Aorta (tissue), 5 donors: ENCODE data around the gene SIPA1L3. TPM values are rescaled to one million over a fixed set of nuclear protein-coding genes. Genes with fewer than 3 reads are reported as not detected.
A peak's percentile ranks its signal among the peaks of the same experiment; 100 is the strongest.

ENCODE experiments used
- ATAC-seq: fragments of 200-7000 bp; cut with Tn5 transposase; one replicate; pipeline ENCODE4 v1.9.1; 2022; ENCODE audit warnings: moderate library complexity; ENCODE audit not compliant: low FRiP score
- DNase-seq, 2 donors: peaks; one replicate each; pipeline ENCODE4 v3.0.0-alpha.2; 2020
- H3K27ac ChIP-seq, 2 donors: one replicate each; pipeline ENCODE4 v1.5.1; 2013; ENCODE audit warnings: low read length in 2 of 2, mild to moderate bottlenecking in 2 of 2, moderate library complexity in 2 of 2, control low read depth in 1 of 2, inconsistent platforms in 1 of 2, low read depth in 1 of 2
- H3K27me3 ChIP-seq, 2 donors: one replicate each; pipeline ENCODE4 v1.6.1; 2013; ENCODE audit warnings: control low read depth in 1 of 2, low read length in 1 of 2, mild to moderate bottlenecking in 1 of 2, moderate library complexity in 1 of 2; ENCODE audit not compliant: insufficient read depth in 2 of 2, control insufficient read depth in 1 of 2
- H3K36me3 ChIP-seq, 2 donors: one replicate each; pipeline ENCODE4 v1.6.1; 2013; ENCODE audit warnings: control low read depth in 1 of 2, low read length in 1 of 2, mild to moderate bottlenecking in 1 of 2; ENCODE audit not compliant: insufficient read depth in 2 of 2, control insufficient read depth in 1 of 2
- H3K4me1 ChIP-seq, 2 donors: one replicate each; pipeline ENCODE4 v1.6.1; 2013; ENCODE audit warnings: low read length in 2 of 2, control low read depth in 1 of 2, mild to moderate bottlenecking in 1 of 2, moderate library complexity in 1 of 2; ENCODE audit not compliant: insufficient read depth in 2 of 2, control insufficient read depth in 1 of 2
- H3K4me3 ChIP-seq, 2 donors: one replicate each; pipeline ENCODE4 v1.5.1; 2013; ENCODE audit warnings: low read length in 2 of 2, control low read depth in 1 of 2, mild to moderate bottlenecking in 1 of 2
- H3K9me3 ChIP-seq: one replicate; pipeline ENCODE4 v1.6.1; 2013; ENCODE audit warnings: mild to moderate bottlenecking, low read length; ENCODE audit not compliant: control insufficient read depth
- WGBS, 2 donors: extraction: QIAGEN DNeasy Blood & Tissue Kit; methylation state at CpG; one replicate each; pipeline ENCODE4 v1.1.7; 2013; 5-methylcytosine and 5-hydroxymethylcytosine counted together
- intact Hi-C, 2 donors: fragments of 100-400 bp; cut with DNase I; formaldehyde crosslinking; loops; one replicate each; pipeline versions ENCODE4 v1.14.2 to v1.15.0; 2022
- polyA plus RNA-seq, 2 donors: library from polyadenylated mRNA; stranded (reverse); fragments of 200-250 nt; gene quantifications; one replicate each; pipeline ENCODE4 v1.2.3, GENCODE V29; 2013
- total RNA-seq, 2 donors: library from RNA; stranded (reverse); fragmentation: NEBNext Ultra II Directional; extraction: Animal tissue kit (Norgen Biotek cat#: 25700); gene quantifications; one replicate each; pipeline ENCODE4 v1.2.1, GENCODE V29; 2021
- donor health status: healthy with polysubstance abuse.
- donor health status: Bipolar disorder and iron deficiency.
- donor health status: DM: no; HTN: no; CAD: no.
- donor health status: DM: no; HTN: no; CAD: no.
- donor health status: DM: yes; HTN: yes; CAD: no.

Gene SIPA1L3
- total and polyA plus RNA-seq, 4 donors: 1.3 to 20.9 (median 11.2) TPM

- Histone ChIP-seq H3K9me3 (no peaks in the 10 kb centered on the region), H3K27ac (no peak overlapping the region), H3K27me3 (no peaks in the 10 kb centered on the region), H3K4me1 (no peaks in the 10 kb centered on the region), H3K36me3 (no peaks in the 10 kb centered on the region), H3K4me3 (no peak overlapping the region)
- intact Hi-C loops: no loop called here
- ATAC-seq (no peak), DNase-seq (no peak)
- WGBS, 2 donors: 86 to 87% methylated on average over 9 of the region's 9 CpGs
These were observed 123.8 kb downstream of the SIPA1L3 start for GRCh38 chr19:38030686-38031422.

DNA sequence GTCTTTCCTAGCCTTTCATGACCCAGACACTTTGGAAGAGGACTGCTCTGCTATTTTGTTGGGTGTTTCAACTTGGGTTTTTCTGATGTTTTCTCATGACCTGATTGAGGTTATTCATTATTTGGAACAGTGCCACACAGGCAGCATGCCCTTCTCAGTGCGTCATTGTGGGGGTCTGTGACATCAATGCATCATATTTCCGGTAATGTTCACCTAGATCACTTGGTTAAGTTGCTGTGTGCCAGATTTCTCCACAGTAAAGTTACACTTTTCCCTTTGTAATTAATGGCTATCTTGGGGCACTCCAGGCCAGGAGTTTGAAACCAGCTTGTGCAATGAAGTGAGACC is 124.4 kb downstream of the SIPA1L3 start:
- H3K9me3 ChIP-seq: no peaks in the 10 kb centered on the region
- WGBS, 2 donors: 94 to 96% methylated on average over 2 of the region's 2 CpGs
- H3K4me1 ChIP-seq: no peaks in the 10 kb centered on the region
- no peaks in the 10 kb centered on the region for H3K27me3 ChIP-seq
- DNase-seq (no peak), ATAC-seq (no peak)
- no peaks in the 10 kb centered on the region for H3K36me3 ChIP-seq
- H3K27ac ChIP-seq: no peak overlapping the region
- no peak overlapping the region for H3K4me3 ChIP-seq
- intact Hi-C loops: no loop called here

GRCh38 chr19:38032151-38032550 is 125.1 kb downstream of the SIPA1L3 start:
- intact Hi-C loops: no loop called here
- Histone ChIP-seq H3K27ac (no peak overlapping the region), H3K27me3 (no peaks in the 10 kb centered on the region), H3K4me3 (no peak overlapping the region), H3K4me1 (no peaks in the 10 kb centered on the region), H3K36me3 (no peaks in the 10 kb centered on the region), H3K9me3 (no peaks in the 10 kb centered on the region)
- ATAC-seq (no peak), DNase-seq (no peak)
- 54 to 73% methylated on average over 4 of the region's 4 CpGs for WGBS, 2 donors

DNA sequence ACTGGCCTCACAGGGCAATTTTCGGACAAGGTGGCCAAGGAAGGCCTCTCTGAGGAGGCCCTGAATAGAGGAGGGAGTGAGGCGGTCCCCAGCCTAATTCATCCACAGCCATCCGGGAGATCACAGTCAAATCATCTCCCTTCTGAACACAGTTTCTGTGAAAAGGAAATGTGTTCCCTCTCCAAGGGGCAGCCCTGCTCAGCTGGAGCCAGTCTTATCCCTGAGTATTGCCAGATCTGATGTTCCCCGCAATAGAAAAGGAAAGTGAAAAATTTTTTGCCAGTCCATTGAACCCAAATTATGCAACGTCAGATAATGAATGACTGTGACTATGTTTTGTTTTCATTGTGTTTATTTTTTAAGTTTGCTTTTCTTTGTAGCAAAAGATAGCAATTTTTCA is 125.9 kb downstream of the SIPA1L3 start:
- H3K4me3 ChIP-seq: no peak overlapping the region
- no peaks in the 10 kb centered on the region for H3K4me1 ChIP-seq
- no peak for ATAC-seq
- H3K27me3 ChIP-seq: no peaks in the 10 kb centered on the region
- WGBS, 2 donors: 90% methylated on average over 5 of the region's 5 CpGs
- DNase-seq: no peak
- H3K36me3 ChIP-seq: no peaks in the 10 kb centered on the region
- no peak overlapping the region for H3K27ac ChIP-seq
- no peaks in the 10 kb centered on the region for H3K9me3 ChIP-seq
- intact Hi-C loops: no loop called here

GRCh38 chr19:38033658-38034491 is 126.9 kb downstream of the SIPA1L3 start:
- no peak for ATAC-seq
- H3K27ac ChIP-seq: no peak overlapping the region
- 88 to 90% methylated on average over 17 of the region's 17 CpGs for WGBS, 2 donors

DNA sequence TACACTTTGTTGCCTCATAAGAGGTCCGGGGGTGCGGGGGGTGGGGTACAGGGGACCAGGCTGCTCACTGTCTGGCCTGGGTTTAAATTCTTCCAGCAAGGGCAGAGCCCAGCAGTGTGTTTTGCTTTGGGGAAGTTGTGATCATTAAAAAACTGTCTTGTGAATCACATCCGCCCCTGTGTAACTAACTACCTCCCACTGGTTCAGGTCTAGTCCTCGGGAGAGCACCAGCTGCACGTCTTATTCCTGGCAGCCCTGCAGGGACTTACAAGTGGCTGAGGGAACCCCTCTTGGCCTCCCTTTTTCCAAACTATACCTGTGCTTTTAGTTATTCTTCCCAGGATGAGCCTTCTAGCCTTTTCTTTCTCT is 127.5 kb downstream of the SIPA1L3 start:
- no peaks in the 10 kb centered on the region for H3K36me3 ChIP-seq
- 89 to 96% methylated on average over 5 of the region's 5 CpGs for WGBS, 2 donors
- no peaks in the 10 kb centered on the region for H3K4me1 ChIP-seq
- intact Hi-C loops: no loop called here
- H3K9me3 ChIP-seq: no peaks in the 10 kb centered on the region
- H3K27ac ChIP-seq: no peak overlapping the region
- no peaks in the 10 kb centered on the region for H3K27me3 ChIP-seq
- H3K4me3 ChIP-seq: no peak overlapping the region
- ATAC-seq: no peak
- DNase-seq: no peak

More at GRCh38 chr19:38033658-38034491, 126.9 kb downstream of the SIPA1L3 start:
- peak; percentile 51 to 62 for DNase-seq
- no peaks in the 10 kb centered on the region for H3K27me3 ChIP-seq
- H3K36me3 ChIP-seq: no peaks in the 10 kb centered on the region
- no peaks in the 10 kb centered on the region for H3K4me1 ChIP-seq
- H3K9me3 ChIP-seq: no peaks in the 10 kb centered on the region
- intact Hi-C loops: no loop called here
- no peak overlapping the region for H3K4me3 ChIP-seq

GRCh38 chr19:38035515-38036495 is 128.8 kb downstream of the SIPA1L3 start:
- ATAC-seq: peak; percentile 58
- intact Hi-C loops: no loop called here
- Histone ChIP-seq H3K27ac (no peak overlapping the region), H3K4me1 (no peaks in the 10 kb centered on the region), H3K36me3 (no peaks in the 10 kb centered on the region), H3K4me3 (no peak overlapping the region), H3K9me3 (no peaks in the 10 kb centered on the region), H3K27me3 (no peaks in the 10 kb centered on the region)
- DNase-seq: peak; percentile 66 to 76
- WGBS, 2 donors: 40 to 43% methylated on average over 17 of the region's 17 CpGs

- ATAC-seq (no peak), DNase-seq (peak in 1 of 2 donors; percentile 53)
- intact Hi-C loops: no loop called here
- Histone ChIP-seq H3K27me3 (no peaks in the 10 kb centered on the region), H3K4me3 (no peak overlapping the region), H3K9me3 (no peaks in the 10 kb centered on the region), H3K4me1 (no peaks in the 10 kb centered on the region), H3K36me3 (no peaks in the 10 kb centered on the region), H3K27ac (no peak overlapping the region)
- 85 to 87% methylated on average over 17 to 18 of the region's 18 CpGs for WGBS, 2 donors
These were observed 130.0 kb downstream of the SIPA1L3 start for GRCh38 chr19:38036707-38037611.
